ENCODE data around the gene TEX28.
"Not testable (repeated sequence)": the region's sequence is repeated elsewhere in the genome, so short reads cannot be mapped to it uniquely, and the experiment has no call there.

The TEX28 gene

DNA sequence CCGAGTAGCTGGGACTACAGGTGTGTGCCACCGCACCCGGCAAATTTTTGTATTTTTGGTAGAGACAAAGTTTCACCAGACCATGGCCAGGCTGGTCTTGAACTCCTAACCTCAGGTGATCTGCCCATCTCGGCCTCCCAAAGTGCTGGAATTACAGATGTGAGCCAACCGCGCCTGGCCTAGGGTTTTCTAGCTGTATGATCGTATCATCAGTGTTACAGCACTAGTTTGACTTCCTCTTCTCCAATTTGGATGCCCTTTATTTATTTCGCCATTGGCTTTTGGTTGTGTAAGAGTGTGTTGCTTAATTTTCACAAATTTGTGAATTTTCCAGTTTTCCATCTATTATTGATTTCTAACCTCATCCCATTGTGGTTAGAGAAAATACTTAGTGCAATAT, 5.9 kb upstream of the TEX28 start:
- no peak overlapping the region for H3K4me3 ChIP-seq (ENCODE audit: low read length)
- TF ChIP-seq, protein P1, sequence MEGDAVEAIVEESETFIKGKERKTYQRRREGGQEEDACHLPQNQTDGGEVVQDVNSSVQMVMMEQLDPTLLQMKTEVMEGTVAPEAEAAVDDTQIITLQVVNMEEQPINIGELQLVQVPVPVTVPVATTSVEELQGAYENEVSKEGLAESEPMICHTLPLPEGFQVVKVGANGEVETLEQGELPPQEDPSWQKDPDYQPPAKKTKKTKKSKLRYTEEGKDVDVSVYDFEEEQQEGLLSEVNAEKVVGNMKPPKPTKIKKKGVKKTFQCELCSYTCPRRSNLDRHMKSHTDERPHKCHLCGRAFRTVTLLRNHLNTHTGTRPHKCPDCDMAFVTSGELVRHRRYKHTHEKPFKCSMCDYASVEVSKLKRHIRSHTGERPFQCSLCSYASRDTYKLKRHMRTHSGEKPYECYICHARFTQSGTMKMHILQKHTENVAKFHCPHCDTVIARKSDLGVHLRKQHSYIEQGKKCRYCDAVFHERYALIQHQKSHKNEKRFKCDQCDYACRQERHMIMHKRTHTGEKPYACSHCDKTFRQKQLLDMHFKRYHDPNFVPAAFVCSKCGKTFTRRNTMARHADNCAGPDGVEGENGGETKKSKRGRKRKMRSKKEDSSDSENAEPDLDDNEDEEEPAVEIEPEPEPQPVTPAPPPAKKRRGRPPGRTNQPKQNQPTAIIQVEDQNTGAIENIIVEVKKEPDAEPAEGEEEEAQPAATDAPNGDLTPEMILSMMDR (conservative IDR thresholded peaks at IDR 0.05; ENCODE audit: low read length) = no peak
- DNase-seq (ENCODE audit: low read depth) = no peak

DNA sequence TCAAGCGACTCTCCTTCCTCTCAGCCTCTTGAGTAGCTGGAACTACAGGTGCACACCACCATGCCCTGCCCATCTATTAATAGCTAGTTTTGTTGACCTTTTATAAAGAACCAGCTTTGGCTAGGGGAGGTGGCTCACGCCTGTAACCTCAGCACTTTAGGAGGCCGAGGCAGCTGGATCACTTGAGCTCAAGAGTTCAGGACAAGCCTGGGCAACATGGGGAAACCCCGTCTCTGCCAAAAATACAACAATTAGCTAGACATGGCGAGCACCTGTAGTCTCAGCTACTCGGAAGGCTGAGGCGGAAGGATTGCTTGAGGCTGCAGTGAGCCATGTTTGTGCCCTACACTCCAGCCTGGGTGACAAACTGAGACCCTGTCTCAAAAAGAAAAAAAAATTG, 3.4 kb upstream of the TEX28 start:
- TF ChIP-seq, protein P1 (conservative IDR thresholded peaks at IDR 0.05; ENCODE audit: low read length) = no peak
- no peak for DNase-seq (ENCODE audit: low read depth)

DNA sequence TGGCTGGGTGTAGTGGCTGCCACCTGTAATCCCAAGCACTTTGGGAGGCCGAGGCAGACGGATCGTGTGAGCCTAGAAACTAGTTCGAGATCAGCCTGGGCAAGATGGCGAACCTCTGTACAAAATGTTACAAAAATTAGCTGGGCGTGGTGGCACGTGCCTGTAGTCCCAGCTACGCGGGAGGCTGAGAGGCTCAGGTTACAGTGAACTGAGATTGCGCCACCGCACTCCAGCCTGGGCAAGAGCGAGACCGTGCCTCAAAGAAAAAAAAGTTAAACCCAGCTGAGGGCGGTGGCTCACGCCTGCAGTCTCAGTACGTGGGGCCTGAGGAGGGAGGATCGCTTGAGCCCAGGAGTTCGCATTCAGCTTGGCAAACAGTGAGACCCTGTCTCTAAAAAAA, 1.8 kb upstream of the TEX28 start:
- DNase-seq (ENCODE audit: low read depth) = no peak
- TF ChIP-seq, protein P1 (conservative IDR thresholded peaks at IDR 0.05; ENCODE audit: low read length) = no peak

More for the DNA sequence above, 3.4 kb upstream of the TEX28 start:
- no peak overlapping the region for H3K4me3 ChIP-seq (ENCODE audit: low read length)

DNA sequence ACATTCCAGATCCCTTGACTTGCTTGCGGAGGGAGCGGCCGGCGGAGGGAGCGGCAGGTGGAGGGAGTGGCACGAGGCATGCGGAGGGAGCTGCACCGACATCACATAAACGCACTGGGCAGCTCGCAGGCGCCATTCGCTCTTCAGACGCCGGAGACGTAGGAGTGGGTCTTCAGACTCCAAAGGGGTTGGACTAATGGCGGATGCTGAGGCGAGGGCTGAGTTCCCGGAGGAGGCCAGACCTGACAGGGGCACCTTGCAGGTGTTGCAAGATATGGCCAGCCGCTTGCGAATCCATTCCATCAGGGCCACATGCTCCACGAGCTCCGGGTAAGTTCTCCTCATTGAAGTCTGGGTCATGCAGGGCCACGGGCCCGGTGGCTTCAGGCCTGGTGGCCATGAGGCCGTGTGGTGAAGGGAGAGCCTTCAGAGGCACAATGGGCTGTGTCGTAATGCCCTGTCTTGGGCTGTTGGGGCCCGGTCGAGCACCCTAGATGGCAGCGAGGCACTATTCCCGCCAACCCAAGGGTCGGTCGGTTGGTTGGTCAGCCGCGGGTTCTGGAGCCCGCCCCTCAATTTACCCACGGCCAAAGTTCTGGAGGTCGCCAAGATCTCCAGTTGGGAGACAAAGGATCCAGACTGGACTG, 863 bp upstream of the TEX28 start, which contains the start of gene TKTL1:
Gene TKTL1, plus strand, starts transcription at position 132 of the 647 bp plus-strand sequence. Its CDS starts 65 bp downstream, at position 197.
- no peak for DNase-seq (ENCODE audit: low read depth)
- no peak within 1 kb of the TSS for H3K4me3 ChIP-seq (ENCODE audit: low read length)
- TF ChIP-seq, protein P1 (conservative IDR thresholded peaks at IDR 0.05; ENCODE audit: low read length) = no peak

More for the DNA sequence above, 1.8 kb upstream of the TEX28 start:
- H3K4me3 ChIP-seq (ENCODE audit: low read length) = no peak overlapping the region

DNA sequence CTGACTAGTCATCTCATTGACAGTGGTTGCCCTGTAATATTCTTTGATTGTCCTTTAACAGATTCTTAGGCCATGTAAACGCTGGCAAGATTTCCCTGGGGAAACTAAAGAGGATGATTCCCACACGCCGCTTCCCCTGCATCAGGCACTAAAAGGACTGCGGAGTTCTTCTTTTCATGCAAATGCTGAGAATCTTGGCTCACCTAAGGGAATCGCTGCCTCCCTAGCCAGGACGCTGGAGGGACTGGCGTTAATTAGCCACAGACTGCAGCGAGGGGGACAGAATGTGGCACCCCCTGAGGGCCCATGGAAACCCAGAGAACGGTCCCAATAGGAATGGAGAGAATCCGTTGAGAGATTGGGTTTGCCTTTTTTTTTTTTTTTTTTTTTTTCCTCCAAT, 8.5 kb downstream of the TEX28 start:
- H3K4me3 ChIP-seq (ENCODE audit: low read length); DNase-seq (ENCODE audit: low read depth): not testable (repeated sequence)

DNA sequence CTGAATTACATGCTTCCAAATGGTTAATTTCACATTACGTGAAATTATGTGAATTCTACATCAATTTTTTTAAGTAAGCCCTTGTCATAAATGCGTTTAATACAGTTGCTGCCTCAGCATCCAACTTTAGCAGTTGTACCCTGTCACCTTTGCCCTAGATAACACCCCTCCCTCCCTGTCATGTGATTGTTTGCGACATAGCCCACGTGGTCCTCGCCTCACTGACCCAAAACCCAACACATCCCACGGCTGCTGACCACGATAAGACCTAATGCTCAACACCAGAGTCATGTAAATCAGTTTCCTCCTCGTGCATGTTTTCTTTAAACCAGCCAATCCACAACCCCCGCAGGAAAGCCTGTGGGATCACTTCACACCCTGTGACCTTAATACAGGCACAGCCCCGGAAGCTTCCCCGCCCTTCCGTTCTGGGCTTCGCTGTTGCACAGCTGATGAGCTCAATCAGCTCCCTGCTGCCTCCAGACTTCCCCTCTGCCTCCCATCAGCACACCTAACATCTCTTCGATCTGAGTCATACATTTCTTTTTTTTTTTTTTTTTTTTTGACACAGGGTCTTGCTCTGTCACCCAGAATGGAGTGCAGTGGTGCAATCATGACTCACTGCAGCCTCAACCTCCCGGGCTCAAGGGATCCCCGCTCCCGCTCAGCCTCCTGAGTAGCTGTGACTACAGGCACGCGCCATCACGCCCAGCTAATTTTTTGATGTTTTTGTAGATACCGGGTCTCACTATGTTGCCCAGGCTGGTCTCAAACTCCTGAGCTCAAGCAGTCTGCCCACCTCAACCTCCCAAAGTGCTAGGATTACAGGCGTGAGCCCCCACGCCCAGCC, 10.2 kb downstream of the TEX28 start:
- H3K4me3 ChIP-seq (ENCODE audit: low read length); DNase-seq (ENCODE audit: low read depth): not testable (repeated sequence)

DNA sequence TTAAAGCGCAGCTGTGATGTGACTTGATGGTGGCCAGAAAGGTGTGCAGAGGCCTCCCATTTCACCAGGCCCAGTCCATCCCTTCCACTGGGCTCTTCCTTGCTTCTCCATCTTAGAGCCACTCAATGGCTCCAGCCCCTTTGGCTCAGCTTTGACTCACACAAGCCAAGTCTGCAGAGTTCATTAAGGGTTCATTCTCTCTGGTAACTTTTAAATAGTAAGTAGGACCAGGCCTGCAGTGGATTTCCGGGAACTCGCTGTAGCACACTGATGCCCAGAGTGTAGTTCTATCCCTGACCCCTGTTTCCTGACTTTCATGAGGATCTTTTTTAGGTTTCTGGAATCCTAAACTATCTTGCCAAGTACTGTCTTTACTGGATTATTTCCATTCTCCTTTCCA, 25.7 kb downstream of the TEX28 start:
- not testable (repeated sequence) for DNase-seq (ENCODE audit: low read depth); H3K4me3 ChIP-seq (ENCODE audit: low read length)

DNA sequence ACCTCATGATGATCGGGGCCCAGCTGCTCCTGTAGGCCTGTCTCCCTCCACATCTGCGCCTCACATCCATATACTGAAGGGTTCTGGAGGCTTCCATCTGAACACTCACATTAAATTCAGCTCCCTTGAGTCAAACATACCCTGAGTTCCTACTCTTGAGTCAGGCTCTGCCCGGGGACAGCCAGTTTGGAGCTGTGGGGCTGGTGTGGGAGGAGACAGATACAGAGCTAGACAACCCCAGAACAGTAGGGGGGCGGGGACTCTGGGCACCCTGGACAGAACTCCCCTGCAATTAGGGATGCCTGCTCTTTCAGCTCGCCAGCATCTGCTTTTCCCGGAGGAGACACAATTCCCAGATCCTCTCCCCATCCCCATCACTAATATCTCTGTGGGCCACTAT, 31.9 kb downstream of the TEX28 start:
- not testable (repeated sequence) for H3K4me3 ChIP-seq (ENCODE audit: low read length); DNase-seq (ENCODE audit: low read depth)

DNA sequence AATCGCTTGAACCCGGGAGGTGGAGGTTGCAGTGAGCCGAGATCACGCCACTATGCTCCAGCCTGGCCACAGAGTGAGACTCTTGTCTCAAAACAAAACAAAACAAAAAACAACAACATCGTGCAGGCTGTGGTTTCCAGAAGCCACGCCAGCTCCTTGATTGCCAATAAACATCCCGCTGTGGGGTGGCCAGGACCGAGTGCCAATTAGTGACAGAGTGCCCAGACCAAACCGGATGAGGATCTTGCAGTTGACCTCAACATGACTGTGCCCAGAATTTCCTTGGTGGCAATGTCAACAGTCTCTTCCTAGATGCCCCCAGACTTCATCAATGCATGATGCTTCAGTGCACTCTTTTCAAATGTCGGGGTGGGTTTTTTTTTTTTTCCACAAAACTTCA, 36.2 kb downstream of the TEX28 start:
- not testable (repeated sequence) for DNase-seq (ENCODE audit: low read depth); H3K4me3 ChIP-seq (ENCODE audit: low read length)

DNA sequence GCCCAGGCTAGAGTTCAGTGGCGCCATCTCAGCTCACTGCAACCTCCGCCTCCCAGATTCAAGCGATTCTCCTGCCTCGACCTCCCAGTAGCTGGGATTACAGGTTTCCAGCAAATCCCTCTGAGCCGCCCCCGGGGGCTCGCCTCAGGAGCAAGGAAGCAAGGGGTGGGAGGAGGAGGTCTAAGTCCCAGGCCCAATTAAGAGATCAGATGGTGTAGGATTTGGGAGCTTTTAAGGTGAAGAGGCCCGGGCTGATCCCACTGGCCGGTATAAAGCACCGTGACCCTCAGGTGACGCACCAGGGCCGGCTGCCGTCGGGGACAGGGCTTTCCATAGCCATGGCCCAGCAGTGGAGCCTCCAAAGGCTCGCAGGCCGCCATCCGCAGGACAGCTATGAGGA, 37.6 kb downstream of the TEX28 start, which contains the start of gene OPN1MW3:
Gene OPN1MW3, plus strand, starts transcription at position 301 of the 400 bp plus-strand sequence. Its CDS starts 38 bp downstream, at position 339.
- not testable (repeated sequence) for DNase-seq (ENCODE audit: low read depth); H3K4me3 ChIP-seq (ENCODE audit: low read length)

DNA sequence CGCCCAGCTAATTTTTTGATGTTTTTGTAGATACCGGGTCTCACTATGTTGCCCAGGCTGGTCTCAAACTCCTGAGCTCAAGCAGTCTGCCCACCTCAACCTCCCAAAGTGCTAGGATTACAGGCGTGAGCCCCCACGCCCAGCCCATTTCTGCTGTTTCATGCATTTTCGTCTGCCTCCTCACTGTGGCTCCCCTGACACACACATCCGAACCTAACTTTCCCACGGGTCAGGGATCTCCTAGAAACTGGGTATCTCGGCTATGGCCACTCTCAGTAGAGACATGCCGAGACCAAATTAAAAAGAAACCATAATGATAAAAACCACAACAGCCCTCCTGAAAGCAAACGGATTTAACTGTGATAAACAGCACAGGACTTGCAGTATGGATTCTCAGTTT, 46.8 kb downstream of the TEX28 start:
- DNase-seq (ENCODE audit: low read depth); H3K4me3 ChIP-seq (ENCODE audit: low read length): not testable (repeated sequence)

DNA sequence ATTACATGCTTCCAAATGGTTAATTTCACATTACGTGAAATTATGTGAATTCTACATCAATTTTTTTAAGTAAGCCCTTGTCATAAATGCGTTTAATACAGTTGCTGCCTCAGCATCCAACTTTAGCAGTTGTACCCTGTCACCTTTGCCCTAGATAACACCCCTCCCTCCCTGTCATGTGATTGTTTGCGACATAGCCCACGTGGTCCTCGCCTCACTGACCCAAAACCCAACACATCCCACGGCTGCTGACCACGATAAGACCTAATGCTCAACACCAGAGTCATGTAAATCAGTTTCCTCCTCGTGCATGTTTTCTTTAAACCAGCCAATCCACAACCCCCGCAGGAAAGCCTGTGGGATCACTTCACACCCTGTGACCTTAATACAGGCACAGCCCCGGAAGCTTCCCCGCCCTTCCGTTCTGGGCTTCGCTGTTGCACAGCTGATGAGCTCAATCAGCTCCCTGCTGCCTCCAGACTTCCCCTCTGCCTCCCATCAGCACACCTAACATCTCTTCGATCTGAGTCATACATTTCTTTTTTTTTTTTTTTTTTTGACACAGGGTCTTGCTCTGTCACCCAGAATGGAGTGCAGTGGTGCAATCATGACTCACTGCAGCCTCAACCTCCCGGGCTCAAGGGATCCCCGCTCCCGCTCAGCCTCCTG, 47.4 kb downstream of the TEX28 start:
- H3K4me3 ChIP-seq (ENCODE audit: low read length); DNase-seq (ENCODE audit: low read depth): not testable (repeated sequence)

DNA sequence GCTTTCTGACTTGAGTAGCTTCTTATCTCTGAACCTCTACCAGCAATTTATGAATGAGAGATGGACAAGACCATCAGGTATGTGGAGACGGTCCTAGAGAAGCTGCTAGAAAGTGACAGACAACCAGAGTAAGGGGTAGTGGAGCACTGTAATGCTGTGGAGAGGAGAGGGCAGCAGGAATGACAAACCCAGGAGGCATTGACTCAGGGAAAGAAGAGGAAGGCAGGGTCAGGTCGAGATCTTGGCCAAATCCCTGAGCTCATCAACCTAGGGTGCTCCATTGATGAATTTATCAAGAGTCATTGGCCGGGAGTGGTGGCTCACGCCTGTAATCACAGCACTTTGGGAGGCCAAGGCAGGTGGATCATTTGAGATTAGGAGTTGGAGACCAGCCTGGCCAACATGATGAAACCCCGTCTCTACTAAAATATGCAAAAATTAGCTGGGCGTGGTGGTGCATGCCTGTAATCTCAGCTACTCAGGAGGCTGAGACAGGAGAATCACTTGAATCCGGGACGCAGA, 54.9 kb downstream of the TEX28 start:
- not testable (repeated sequence) for DNase-seq (ENCODE audit: low read depth); H3K4me3 ChIP-seq (ENCODE audit: low read length)
